GM12878 (cell line): ENCODE results near the gene PARP11. TPM values are rescaled to one million over a fixed set of nuclear protein-coding genes. Genes with fewer than 3 reads are reported as not detected.

Source experiments
- BHLHE40 ChIP-seq, 2 experiments: fragments of 450-650 bp in 1 of 2; IDR thresholded peaks; 2 replicates each; pipeline ENCODE4 v1.6.1; 2011 to 2017; ENCODE audit warnings: low read depth in 2 of 2, borderline replicate concordance in 1 of 2, improper control_type of control experiment in 1 of 2, low read length in 1 of 2, mild to moderate bottlenecking in 1 of 2
- CREB1 ChIP-seq: IDR thresholded peaks from 2 replicates; pipeline ENCODE4 v1.6.1; 2012; ENCODE audit warnings: low read depth, mild to moderate bottlenecking, inconsistent platforms
- MEF2B ChIP-seq: fragments of 450-650 bp; IDR thresholded peaks from 2 replicates; pipeline ENCODE4 v1.6.1; 2018; ENCODE audit warnings: mild to moderate bottlenecking, moderate library complexity; ENCODE audit not compliant: partially characterized antibody, poor library complexity, severe bottlenecking
- MXI1 ChIP-seq: fragments of 150-350 bp; IDR thresholded peaks from 2 replicates; pipeline ENCODE4 v1.6.1; 2011; ENCODE audit warnings: low read depth, mild to moderate bottlenecking, inconsistent platforms, low read length, improper control_type of control experiment
- POU2F2 ChIP-seq: IDR thresholded peaks from 3 replicates; pipeline ENCODE4 v1.6.1; 2011; ENCODE audit warnings: low read depth, mild to moderate bottlenecking, low read length, borderline replicate concordance
- RFX5 ChIP-seq: IDR thresholded peaks from 2 replicates; pipeline ENCODE4 v1.6.1; 2011; ENCODE audit warnings: low read depth, low read length, improper control_type of control experiment
- SIX5 ChIP-seq: IDR thresholded peaks from 2 replicates; pipeline ENCODE4 v1.6.1; 2011; ENCODE audit warnings: mild to moderate bottlenecking, low read depth, low read length, moderate library complexity; ENCODE audit not compliant: severe bottlenecking
- SMC3 ChIP-seq: IDR thresholded peaks from 2 replicates; pipeline ENCODE4 v1.6.1; 2011; ENCODE audit warnings: low read length, improper control_type of control experiment, borderline replicate concordance
- TCF12 ChIP-seq: IDR thresholded peaks from 2 replicates; pipeline ENCODE4 v1.6.1; 2011; ENCODE audit warnings: low read depth, mild to moderate bottlenecking, low read length
- TCF3 ChIP-seq: IDR thresholded peaks from 2 replicates; pipeline ENCODE4 v1.6.1; 2012; ENCODE audit warnings: low read depth, mild to moderate bottlenecking, low read length, borderline replicate concordance; ENCODE audit not compliant: insufficient read depth
- YBX1 ChIP-seq: fragments of 450-650 bp; IDR thresholded peaks from 2 replicates; pipeline ENCODE4 v1.6.1; 2016; ENCODE audit warnings: antibody characterized with exemption
- polyA plus RNA-seq, 11 experiments: library from polyadenylated mRNA; depleted of rRNA in 4 of 11; unstranded in 6 of 11; stranded (reverse) in 5 of 11; fragments of >200 nt; fragmentation: Nextera tagmentation in 4 of 11; fragmentation: Illumina TruSeq in 1 of 11; extraction: Ambion mirVana in 4 of 11; extraction: Trizol in 1 of 11; gene quantifications; 1 replicate in 1 of 11; 2 replicates in 10 of 11; pipeline versions ENCODE4 v1.2.1 to v1.2.3, GENCODE V29; 2011 to 2016; ENCODE audit warnings: inconsistent platforms in 2 of 11, missing spikeins in 2 of 11, low read depth in 1 of 11
- total RNA-seq, 4 experiments: library from RNA; depleted of rRNA in 3 of 4; stranded (reverse); fragments of >200 nt in 3 of 4; fragmentation: Illumina TruSeq in 1 of 4; extraction: Trizol in 1 of 4; gene quantifications; 2 replicates each; pipeline versions ENCODE4 v1.2.1 to v1.2.3, GENCODE V29; 2013 to 2021
- TF ChIP-seq, protein P1 (sequence below): IDR thresholded peaks from 2 replicates; pipeline ENCODE4 v1.6.1; 2011; ENCODE audit warnings: mild to moderate bottlenecking, low read depth, low read length, moderate library complexity; ENCODE audit not compliant: insufficient replicate concordance
- TF ChIP-seq, protein P2 (sequence below): fragments of 450-650 bp; IDR thresholded peaks from 2 replicates; pipeline ENCODE4 v1.6.1; 2017; ENCODE audit warnings: mild to moderate bottlenecking, low read depth, inconsistent platforms; ENCODE audit not compliant: poor library complexity, severe bottlenecking
- TF ChIP-seq, protein P3 (sequence below): IDR thresholded peaks from 2 replicates; pipeline ENCODE4 v1.6.1; 2011; ENCODE audit warnings: borderline replicate concordance, low read depth, mild to moderate bottlenecking, moderate library complexity, low read length; ENCODE audit not compliant: insufficient read depth, poor library complexity, severe bottlenecking
- TF ChIP-seq, protein P4 (sequence below): fragments of 150-350 bp; IDR thresholded peaks from 2 replicates; pipeline ENCODE4 v1.6.1; 2014; ENCODE audit warnings: mild to moderate bottlenecking, low read depth, low read length
- TF ChIP-seq, protein P5 (sequence below), 3 experiments: IDR thresholded peaks in 2 of 3; conservative IDR thresholded peaks in 1 of 3; 2 replicates each; pipeline ENCODE4 v1.5.1; 2011; ENCODE audit warnings: low read depth in 3 of 3, low read length in 3 of 3, mild to moderate bottlenecking in 3 of 3, control low read depth in 2 of 3, moderate library complexity in 2 of 3, inconsistent platforms in 1 of 3, mixed read lengths in 1 of 3; ENCODE audit not compliant: control insufficient read depth in 2 of 3, insufficient read depth in 1 of 3; ENCODE audit errors: extremely low read depth in 1 of 3

PARP11 gene
- total and polyA plus RNA-seq, 10 of the 15 experiments (the other 5 are each of a cell fraction or from before 2014, with no cell fraction given) = 3.0 to 14.1 (median 6.3) TPM

DNA sequence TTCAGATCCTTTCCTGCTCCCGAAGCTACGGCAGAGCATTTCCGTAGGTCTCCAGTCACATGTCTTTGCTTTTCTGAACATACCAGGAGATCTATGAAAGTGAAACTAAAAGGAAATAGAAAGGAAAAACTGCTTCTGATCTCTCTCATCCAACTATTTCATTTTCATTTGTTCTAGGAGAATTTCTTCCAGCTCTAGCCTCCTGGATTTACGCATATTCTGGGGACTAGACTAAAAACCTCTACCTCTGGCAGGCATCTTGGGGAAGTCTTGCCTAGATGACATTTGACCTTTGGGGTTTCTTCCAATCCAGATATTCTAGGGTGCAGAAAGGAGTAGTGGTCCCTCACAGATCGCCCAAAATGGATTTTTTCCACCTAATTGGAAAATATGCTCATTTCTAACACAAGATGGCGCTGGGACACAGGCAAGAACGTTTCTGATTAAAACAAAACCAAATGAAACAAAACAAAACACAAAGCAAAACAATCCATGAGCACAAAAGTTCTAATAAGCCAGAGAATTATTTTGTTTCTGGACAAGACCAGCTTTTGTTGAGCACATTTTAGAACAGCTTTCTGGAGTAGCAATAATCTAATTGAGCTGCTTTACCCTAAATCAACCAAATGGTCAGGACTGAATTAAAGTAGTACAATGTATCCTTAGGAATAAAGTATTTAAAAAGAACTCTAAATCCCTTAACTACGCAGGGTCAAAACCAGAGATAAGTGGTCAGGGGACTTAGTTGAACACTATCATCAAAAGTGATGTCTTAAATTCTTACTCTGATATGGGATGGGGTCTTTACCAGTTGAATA lies 12.3 kb upstream of the PARP11 start (continued):
- TF ChIP-seq, protein P1, sequence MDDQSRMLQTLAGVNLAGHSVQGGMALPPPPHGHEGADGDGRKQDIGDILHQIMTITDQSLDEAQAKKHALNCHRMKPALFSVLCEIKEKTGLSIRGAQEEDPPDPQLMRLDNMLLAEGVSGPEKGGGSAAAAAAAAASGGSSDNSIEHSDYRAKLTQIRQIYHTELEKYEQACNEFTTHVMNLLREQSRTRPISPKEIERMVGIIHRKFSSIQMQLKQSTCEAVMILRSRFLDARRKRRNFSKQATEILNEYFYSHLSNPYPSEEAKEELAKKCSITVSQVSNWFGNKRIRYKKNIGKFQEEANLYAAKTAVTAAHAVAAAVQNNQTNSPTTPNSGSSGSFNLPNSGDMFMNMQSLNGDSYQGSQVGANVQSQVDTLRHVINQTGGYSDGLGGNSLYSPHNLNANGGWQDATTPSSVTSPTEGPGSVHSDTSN = no peak
- TF ChIP-seq, protein P2, sequence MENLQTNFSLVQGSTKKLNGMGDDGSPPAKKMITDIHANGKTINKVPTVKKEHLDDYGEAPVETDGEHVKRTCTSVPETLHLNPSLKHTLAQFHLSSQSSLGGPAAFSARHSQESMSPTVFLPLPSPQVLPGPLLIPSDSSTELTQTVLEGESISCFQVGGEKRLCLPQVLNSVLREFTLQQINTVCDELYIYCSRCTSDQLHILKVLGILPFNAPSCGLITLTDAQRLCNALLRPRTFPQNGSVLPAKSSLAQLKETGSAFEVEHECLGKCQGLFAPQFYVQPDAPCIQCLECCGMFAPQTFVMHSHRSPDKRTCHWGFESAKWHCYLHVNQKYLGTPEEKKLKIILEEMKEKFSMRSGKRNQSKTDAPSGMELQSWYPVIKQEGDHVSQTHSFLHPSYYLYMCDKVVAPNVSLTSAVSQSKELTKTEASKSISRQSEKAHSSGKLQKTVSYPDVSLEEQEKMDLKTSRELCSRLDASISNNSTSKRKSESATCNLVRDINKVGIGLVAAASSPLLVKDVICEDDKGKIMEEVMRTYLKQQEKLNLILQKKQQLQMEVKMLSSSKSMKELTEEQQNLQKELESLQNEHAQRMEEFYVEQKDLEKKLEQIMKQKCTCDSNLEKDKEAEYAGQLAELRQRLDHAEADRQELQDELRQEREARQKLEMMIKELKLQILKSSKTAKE = peak; percentile 25
- TF ChIP-seq MEF2B (no peak), TCF12 (no peak), SMC3 (peak; percentile 77), YBX1 (no peak), TCF3 (no peak), CREB1 (no peak), RFX5 (no peak), BHLHE40 (IDR thresholded peaks at IDR 0.05; ENCODE audit: borderline replicate concordance in 1 of 2, low read depth in 2 of 2, low read length in 1 of 2) (0 out of 4 replicates have a peak, but pooled peaks of 1 of the 2 experiments have one; percentile 36), SIX5 (no peak), MXI1 (no peak), POU2F2 (0 out of 3 replicates have a peak, but pooled peaks have one; percentile 14)
- TF ChIP-seq, protein P3, sequence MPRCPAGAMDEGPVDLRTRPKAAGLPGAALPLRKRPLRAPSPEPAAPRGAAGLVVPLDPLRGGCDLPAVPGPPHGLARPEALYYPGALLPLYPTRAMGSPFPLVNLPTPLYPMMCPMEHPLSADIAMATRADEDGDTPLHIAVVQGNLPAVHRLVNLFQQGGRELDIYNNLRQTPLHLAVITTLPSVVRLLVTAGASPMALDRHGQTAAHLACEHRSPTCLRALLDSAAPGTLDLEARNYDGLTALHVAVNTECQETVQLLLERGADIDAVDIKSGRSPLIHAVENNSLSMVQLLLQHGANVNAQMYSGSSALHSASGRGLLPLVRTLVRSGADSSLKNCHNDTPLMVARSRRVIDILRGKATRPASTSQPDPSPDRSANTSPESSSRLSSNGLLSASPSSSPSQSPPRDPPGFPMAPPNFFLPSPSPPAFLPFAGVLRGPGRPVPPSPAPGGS = no peak
- TF ChIP-seq, protein P4, sequence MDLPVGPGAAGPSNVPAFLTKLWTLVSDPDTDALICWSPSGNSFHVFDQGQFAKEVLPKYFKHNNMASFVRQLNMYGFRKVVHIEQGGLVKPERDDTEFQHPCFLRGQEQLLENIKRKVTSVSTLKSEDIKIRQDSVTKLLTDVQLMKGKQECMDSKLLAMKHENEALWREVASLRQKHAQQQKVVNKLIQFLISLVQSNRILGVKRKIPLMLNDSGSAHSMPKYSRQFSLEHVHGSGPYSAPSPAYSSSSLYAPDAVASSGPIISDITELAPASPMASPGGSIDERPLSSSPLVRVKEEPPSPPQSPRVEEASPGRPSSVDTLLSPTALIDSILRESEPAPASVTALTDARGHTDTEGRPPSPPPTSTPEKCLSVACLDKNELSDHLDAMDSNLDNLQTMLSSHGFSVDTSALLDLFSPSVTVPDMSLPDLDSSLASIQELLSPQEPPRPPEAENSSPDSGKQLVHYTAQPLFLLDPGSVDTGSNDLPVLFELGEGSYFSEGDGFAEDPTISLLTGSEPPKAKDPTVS = no peak
- TF ChIP-seq, protein P5, sequence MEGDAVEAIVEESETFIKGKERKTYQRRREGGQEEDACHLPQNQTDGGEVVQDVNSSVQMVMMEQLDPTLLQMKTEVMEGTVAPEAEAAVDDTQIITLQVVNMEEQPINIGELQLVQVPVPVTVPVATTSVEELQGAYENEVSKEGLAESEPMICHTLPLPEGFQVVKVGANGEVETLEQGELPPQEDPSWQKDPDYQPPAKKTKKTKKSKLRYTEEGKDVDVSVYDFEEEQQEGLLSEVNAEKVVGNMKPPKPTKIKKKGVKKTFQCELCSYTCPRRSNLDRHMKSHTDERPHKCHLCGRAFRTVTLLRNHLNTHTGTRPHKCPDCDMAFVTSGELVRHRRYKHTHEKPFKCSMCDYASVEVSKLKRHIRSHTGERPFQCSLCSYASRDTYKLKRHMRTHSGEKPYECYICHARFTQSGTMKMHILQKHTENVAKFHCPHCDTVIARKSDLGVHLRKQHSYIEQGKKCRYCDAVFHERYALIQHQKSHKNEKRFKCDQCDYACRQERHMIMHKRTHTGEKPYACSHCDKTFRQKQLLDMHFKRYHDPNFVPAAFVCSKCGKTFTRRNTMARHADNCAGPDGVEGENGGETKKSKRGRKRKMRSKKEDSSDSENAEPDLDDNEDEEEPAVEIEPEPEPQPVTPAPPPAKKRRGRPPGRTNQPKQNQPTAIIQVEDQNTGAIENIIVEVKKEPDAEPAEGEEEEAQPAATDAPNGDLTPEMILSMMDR (IDR thresholded peaks at IDR 0.05 in 2 of 3, conservative IDR thresholded peaks at IDR 0.05 in 1 of 3; ENCODE audit: control insufficient read depth in 2 of 3, extremely low read depth in 1 of 3, insufficient read depth in 1 of 3, low read depth in 3 of 3, low read length in 3 of 3) = peak; percentile 74 to 82 (median 80)
